Breast epithelium (tissue), 4 donors: Measurements from ENCODE around the gene CAB39. TPM values are rescaled to one million over a fixed set of nuclear protein-coding genes. Genes with fewer than 3 reads are reported as not detected.

Source experiments
- DNase-seq, 2 donors: peaks; one replicate each; pipeline ENCODE4 v3.0.0-alpha.2; 2019; ENCODE audit warnings: low spot score in 2 of 2
- H3K27ac ChIP-seq, 2 donors: fragments of 200-600 bp; sonication (generic) in 1 of 2; one replicate each; pipeline ENCODE4 v1.5.1; 2016 to 2019; ENCODE audit warnings: mild to moderate bottlenecking in 1 of 2
- H3K27me3 ChIP-seq, 2 donors: fragments of 200-600 bp; sonication (generic) in 1 of 2; one replicate each; pipeline versions ENCODE4 v1.5.1 to v1.6.0; 2017 to 2019; ENCODE audit warnings: control low read depth in 1 of 2, mild to moderate bottlenecking in 1 of 2
- H3K36me3 ChIP-seq: fragments of 200-600 bp; one replicate; pipeline ENCODE4 v1.5.1; 2019
- H3K4me1 ChIP-seq, 2 donors: fragments of 200-600 bp; sonication (generic); one replicate each; pipeline ENCODE4 v1.5.1; 2016 to 2019; ENCODE audit warnings: control low read depth in 1 of 2
- H3K4me3 ChIP-seq, 3 donors: fragments of 200-600 bp; sonication (generic); 1 replicate in 2 of 3; 2 replicates in 1 of 3; pipeline ENCODE4 v1.5.1; 2016 to 2019; ENCODE audit warnings: mild to moderate bottlenecking in 3 of 3, moderate library complexity in 2 of 3
- H3K9me3 ChIP-seq, 2 donors: fragments of 200-600 bp; sonication (generic) in 1 of 2; one replicate each; pipeline ENCODE4 v1.5.1; 2016 to 2019; ENCODE audit warnings: control low read depth in 1 of 2
- CTCF ChIP-seq, 3 donors: fragments of 450-650 bp; IDR thresholded peaks; one replicate each; pipeline ENCODE4 v1.5.1; 2016 to 2017; ENCODE audit warnings: antibody characterized with exemption in 3 of 3, mild to moderate bottlenecking in 3 of 3, moderate library complexity in 3 of 3
- POLR2A ChIP-seq: fragments of 450-650 bp; IDR thresholded peaks from one replicate; pipeline ENCODE4 v1.6.1; 2016; ENCODE audit warnings: antibody characterized with exemption, mild to moderate bottlenecking, moderate library complexity
- POLR2AphosphoS5 ChIP-seq, 3 donors: sonication (generic); formaldehyde crosslinking; IDR thresholded peaks; one replicate each; pipeline ENCODE4 v1.6.1; 2017; ENCODE audit warnings: antibody characterized with exemption in 3 of 3
- intact Hi-C: fragments of 100-400 bp; cut with DNase I; formaldehyde crosslinking; loops from one replicate; pipeline ENCODE4 v1.15.1; 2023; ENCODE audit warnings: low total_unique reads
- total RNA-seq, 3 donors: library from RNA; depleted of rRNA; stranded (reverse); fragments of >200 nt; gene quantifications; one replicate each; pipeline ENCODE4 v1.1.0, GENCODE V29; 2016

The CAB39 gene
- total RNA-seq, 3 donors from 2014 or later = 79.0 to 85.9 (median 83.4) TPM

- no peaks in the 10 kb centered on the region for H3K27me3 ChIP-seq
- no peaks in the 10 kb centered on the region for H3K4me1 ChIP-seq
- H3K27ac ChIP-seq = no peak overlapping the region
- H3K9me3 ChIP-seq = peaks cover 0 to 9% of the 10 kb centered on the region in 2 donors
- no peak for TF ChIP-seq POLR2A
- TF ChIP-seq POLR2AphosphoS5 (IDR thresholded peaks at IDR 0.05) = no peak
- no peak for TF ChIP-seq CTCF (IDR thresholded peaks at IDR 0.05)
- H3K4me3 ChIP-seq = no peak overlapping the region
- DNase-seq = no peak
- intact Hi-C loops = no loop called here
- H3K36me3 ChIP-seq = no peaks in the 10 kb centered on the region
These were observed 70.5 kb downstream of the CAB39 start for GRCh38 chr2:230783101-230783500.

GRCh38 chr2:230784795-230785194 lies 72.2 kb downstream of the CAB39 start:
- TF ChIP-seq POLR2AphosphoS5 (IDR thresholded peaks at IDR 0.05) (no peak), POLR2A (no peak), CTCF (IDR thresholded peaks at IDR 0.05) (no peak)
- no peaks in the 10 kb centered on the region for H3K36me3 ChIP-seq
- no peaks in the 10 kb centered on the region for H3K4me1 ChIP-seq
- H3K4me3 ChIP-seq = no peak overlapping the region
- intact Hi-C loops = no loop called here
- H3K9me3 ChIP-seq = peaks cover 7 to 22% of the 10 kb centered on the region in 2 donors
- H3K27ac ChIP-seq = peak overlapping the region in 1 of 2 donors; percentile 5
- DNase-seq = no peak
- H3K27me3 ChIP-seq = no peaks in the 10 kb centered on the region

GRCh38 chr2:230785346-230785745 lies 72.7 kb downstream of the CAB39 start:
- intact Hi-C loops = no loop called here
- H3K36me3 ChIP-seq = no peaks in the 10 kb centered on the region

GRCh38 chr2:230787101-230787500 lies 74.5 kb downstream of the CAB39 start:
- Histone ChIP-seq H3K36me3 (no peaks in the 10 kb centered on the region), H3K4me3 (no peak overlapping the region), H3K4me1 (no peaks in the 10 kb centered on the region), H3K27ac (no peak overlapping the region), H3K9me3 (peaks cover 7 to 22% of the 10 kb centered on the region in 2 donors), H3K27me3 (no peaks in the 10 kb centered on the region)
- intact Hi-C loops = no loop called here
- no peak for DNase-seq
- no peak for TF ChIP-seq CTCF (IDR thresholded peaks at IDR 0.05)
- no peak for TF ChIP-seq POLR2AphosphoS5 (IDR thresholded peaks at IDR 0.05)
- no peak for TF ChIP-seq POLR2A

More at GRCh38 chr2:230785346-230785745, 72.7 kb downstream of the CAB39 start:
- TF ChIP-seq POLR2AphosphoS5 (IDR thresholded peaks at IDR 0.05) = no peak
- Histone ChIP-seq H3K4me1 (no peaks in the 10 kb centered on the region), H3K4me3 (no peak overlapping the region), H3K27me3 (no peaks in the 10 kb centered on the region), H3K9me3 (peaks cover 7 to 22% of the 10 kb centered on the region in 2 donors), H3K27ac (peak overlapping the region in 1 of 2 donors; percentile 5)
- no peak for DNase-seq

GRCh38 chr2:230788554-230789175 lies 76.0 kb downstream of the CAB39 start:
- H3K36me3 ChIP-seq = no peaks in the 10 kb centered on the region
- peaks cover 7 to 22% of the 10 kb centered on the region in 2 donors for H3K9me3 ChIP-seq
- no peaks in the 10 kb centered on the region for H3K27me3 ChIP-seq
- no peak for DNase-seq
- intact Hi-C loops = no loop called here
- no peak overlapping the region for H3K4me3 ChIP-seq
- TF ChIP-seq CTCF (IDR thresholded peaks at IDR 0.05) (no peak), POLR2A (no peak), POLR2AphosphoS5 (IDR thresholded peaks at IDR 0.05) (no peak)
- no peaks in the 10 kb centered on the region for H3K4me1 ChIP-seq
- no peak overlapping the region for H3K27ac ChIP-seq
